ENCODE data around the gene CLDN3.

DNA sequence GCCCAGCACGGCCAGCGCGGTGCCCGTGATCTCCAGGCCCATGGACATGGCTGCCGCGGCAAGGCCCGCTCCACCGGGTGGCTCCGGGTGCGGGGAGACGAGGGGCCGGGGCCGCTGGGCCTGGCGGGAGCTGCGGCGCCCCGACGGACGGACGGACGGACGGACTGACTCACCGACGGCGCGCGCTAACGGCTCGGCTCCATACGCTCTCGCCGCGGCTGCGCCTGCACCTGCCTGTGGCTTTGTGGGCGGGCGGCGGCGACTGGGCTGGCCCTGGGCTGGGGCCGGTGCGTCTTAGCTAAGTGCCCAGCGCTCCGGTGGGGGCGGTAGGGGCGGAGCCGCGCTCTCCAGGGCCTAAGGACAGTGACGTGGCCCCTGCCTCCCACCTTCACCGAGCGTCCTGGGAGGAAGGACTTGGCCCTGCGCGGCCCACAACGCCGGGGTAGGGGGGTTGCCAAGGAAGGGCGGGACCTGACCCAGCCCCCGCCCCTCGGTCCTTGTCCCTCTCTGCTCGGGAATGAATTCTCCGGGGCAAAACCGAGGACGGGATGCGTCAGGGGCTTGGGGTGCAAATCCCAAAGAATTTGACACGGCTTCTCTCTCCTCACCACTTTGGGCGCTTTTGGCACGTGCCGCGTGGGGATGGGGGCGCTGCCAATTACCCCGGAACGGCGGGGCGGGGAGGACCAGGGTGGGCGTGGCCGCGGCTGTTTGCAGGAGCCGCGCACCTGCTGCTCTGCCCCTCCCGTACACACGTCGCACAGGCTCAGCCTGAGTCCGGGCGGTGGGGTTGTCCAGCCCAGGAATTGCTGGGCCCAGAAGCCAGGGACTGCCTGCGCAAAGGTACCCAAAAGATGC lies at the start of gene CLDN3:
- TF ChIP-seq, protein P1, sequence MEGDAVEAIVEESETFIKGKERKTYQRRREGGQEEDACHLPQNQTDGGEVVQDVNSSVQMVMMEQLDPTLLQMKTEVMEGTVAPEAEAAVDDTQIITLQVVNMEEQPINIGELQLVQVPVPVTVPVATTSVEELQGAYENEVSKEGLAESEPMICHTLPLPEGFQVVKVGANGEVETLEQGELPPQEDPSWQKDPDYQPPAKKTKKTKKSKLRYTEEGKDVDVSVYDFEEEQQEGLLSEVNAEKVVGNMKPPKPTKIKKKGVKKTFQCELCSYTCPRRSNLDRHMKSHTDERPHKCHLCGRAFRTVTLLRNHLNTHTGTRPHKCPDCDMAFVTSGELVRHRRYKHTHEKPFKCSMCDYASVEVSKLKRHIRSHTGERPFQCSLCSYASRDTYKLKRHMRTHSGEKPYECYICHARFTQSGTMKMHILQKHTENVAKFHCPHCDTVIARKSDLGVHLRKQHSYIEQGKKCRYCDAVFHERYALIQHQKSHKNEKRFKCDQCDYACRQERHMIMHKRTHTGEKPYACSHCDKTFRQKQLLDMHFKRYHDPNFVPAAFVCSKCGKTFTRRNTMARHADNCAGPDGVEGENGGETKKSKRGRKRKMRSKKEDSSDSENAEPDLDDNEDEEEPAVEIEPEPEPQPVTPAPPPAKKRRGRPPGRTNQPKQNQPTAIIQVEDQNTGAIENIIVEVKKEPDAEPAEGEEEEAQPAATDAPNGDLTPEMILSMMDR (IDR thresholded peaks at IDR 0.05; ENCODE audit: low read length): no peak
- TF ChIP-seq EZH2 (optimal IDR thresholded peaks at IDR 0.05; ENCODE audit: low read depth, low read length): no peak
